ENCODE results near the gene NTSR2. TPM values are rescaled to one million over a fixed set of nuclear protein-coding genes. Genes with fewer than 3 reads are reported as not detected.

Gene NTSR2
- total and polyA plus RNA-seq, 12 donors, result 0.10 to 0.15 TPM; not detected in 10

DNA sequence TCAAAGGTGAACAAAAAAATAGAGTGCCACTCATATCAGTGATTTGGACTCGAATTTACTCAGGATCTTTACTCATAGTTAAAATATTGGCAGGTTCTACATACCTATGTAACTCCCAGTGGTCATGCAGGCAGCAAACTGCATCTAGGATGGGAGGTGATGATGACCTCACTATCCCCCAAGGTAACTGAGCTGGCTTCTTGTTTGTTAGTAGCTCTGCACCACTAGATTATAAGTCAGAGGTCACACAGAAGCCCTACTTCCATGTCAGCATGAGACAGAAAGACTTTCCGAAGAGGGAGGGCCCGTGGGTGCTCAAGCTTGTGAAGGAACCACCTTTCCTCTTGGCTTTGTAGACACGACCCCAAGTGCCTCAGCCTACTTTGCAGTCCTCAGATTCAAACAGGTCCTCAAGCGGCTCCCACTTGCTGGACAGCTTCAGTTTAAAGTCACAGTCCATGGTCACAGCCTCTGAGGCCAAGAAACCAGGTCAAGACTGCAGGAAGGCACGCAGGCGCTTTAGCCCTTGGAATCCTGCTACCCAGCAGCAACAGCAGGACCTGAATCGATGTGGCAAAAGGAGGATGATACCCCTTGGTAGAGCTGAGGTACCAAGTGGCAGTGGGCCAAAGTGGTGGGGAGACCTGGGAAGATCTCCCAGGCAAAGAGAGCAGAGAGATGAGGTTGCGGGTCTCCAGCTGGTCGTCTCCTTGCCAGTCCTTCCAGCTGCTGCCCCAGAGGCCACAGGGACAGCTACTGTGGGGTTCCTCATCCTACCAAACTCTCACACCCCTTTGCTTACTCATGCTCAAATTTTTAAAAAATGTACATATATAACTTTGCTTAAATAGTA lies 4.3 kb downstream of the NTSR2 start:
- H3K4me1 ChIP-seq, result peaks cover 0 to 14% (median 8%) of the 10 kb centered on the region in 9 donors
- DNase-seq (no peak), ATAC-seq (no peak)
- peaks cover 0 to 53% (median 26%) of the 10 kb centered on the region in 7 donors for H3K27me3 ChIP-seq
- no peak for TF ChIP-seq CTCF (IDR thresholded peaks at IDR 0.05)
- intact Hi-C loops (cut with DNase I), result no loop called here
- peaks cover 0 to 16% (median 0%) of the 10 kb centered on the region in 11 donors for H3K9me3 ChIP-seq
- H3K27ac ChIP-seq, result no peak overlapping the region
- no peaks in the 10 kb centered on the region for H3K36me3 ChIP-seq
- WGBS, 2 donors, result 74% methylated on average over 10 of the region's 10 CpGs
- H3K4me3 ChIP-seq, result no peak overlapping the region

- 84 to 85% methylated on average over 11 of the region's 11 CpGs for WGBS, 2 donors
- peaks cover 0 to 9% (median 6%) of the 10 kb centered on the region in 9 donors for H3K4me1 ChIP-seq
- DNase-seq (no peak), ATAC-seq (no peak)
- H3K4me3 ChIP-seq, result no peak overlapping the region
- no peak overlapping the region for H3K27ac ChIP-seq
- peaks cover 0 to 16% (median 0%) of the 10 kb centered on the region in 11 donors for H3K9me3 ChIP-seq
- intact Hi-C loops (cut with DNase I), result no loop called here
- no peaks in the 10 kb centered on the region for H3K36me3 ChIP-seq
- TF ChIP-seq CTCF (IDR thresholded peaks at IDR 0.05), result no peak
- H3K27me3 ChIP-seq, result peaks cover 0 to 53% (median 24%) of the 10 kb centered on the region in 7 donors
Observed at GRCh38 chr2:11665028-11665427, 5.0 kb downstream of the NTSR2 start.

DNA sequence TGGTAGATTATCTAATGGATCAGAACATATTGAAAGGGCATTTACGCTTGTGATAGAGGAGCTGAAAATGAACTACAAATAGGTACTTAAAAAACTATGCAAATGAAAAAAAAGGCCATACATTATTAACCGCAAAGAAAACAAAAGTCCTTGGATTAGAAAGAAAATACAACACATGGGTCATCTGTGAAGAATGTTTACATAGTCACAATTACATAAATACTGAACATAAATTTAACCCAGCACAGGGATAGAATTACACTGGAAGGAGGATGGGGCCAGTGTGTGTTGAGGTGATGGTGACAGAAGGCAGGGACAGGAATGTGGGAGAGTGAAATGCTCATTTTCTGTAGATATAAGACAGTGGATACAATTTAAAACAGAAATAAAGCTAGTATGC lies 6.6 kb downstream of the NTSR2 start:
- DNase-seq, result no peak
- WGBS, 2 donors, result 83 to 86% methylated on average over 2 of the region's 2 CpGs
- H3K27me3 ChIP-seq, result peaks cover 0 to 52% (median 14%) of the 10 kb centered on the region in 7 donors
- H3K9me3 ChIP-seq, result peaks cover 0 to 16% (median 0%) of the 10 kb centered on the region in 11 donors
- no peak for ATAC-seq
- no peak overlapping the region for H3K27ac ChIP-seq
- no peak for TF ChIP-seq CTCF (IDR thresholded peaks at IDR 0.05)
- H3K36me3 ChIP-seq, result no peaks in the 10 kb centered on the region
- H3K4me3 ChIP-seq, result no peak overlapping the region
- intact Hi-C loops (cut with DNase I), result no loop called here
- no peaks in the 10 kb centered on the region for H3K4me1 ChIP-seq

GRCh38 chr2:11662882-11663281 lies 7.1 kb downstream of the NTSR2 start:
- DNase-seq (no peak), ATAC-seq (no peak)
- intact Hi-C loops (cut with DNase I), result no loop called here
- Histone ChIP-seq H3K36me3 (no peaks in the 10 kb centered on the region), H3K9me3 (peaks cover 0 to 16% (median 0%) of the 10 kb centered on the region in 11 donors), H3K4me3 (no peak overlapping the region), H3K4me1 (no peaks in the 10 kb centered on the region), H3K27me3 (peaks cover 0 to 50% (median 14%) of the 10 kb centered on the region in 7 donors), H3K27ac (no peak overlapping the region)
- no peak for TF ChIP-seq CTCF (IDR thresholded peaks at IDR 0.05)
